HG03159 (cell line): ENCODE measurements around the gene CACNG5.

Experiments
- ATAC-seq: cut with Tn5 transposase; IDR thresholded peaks from one replicate; pipeline ENCODE4 v1.9.1; 2021; ENCODE audit warnings: mild to moderate bottlenecking, moderate library complexity; ENCODE audit not compliant: unreplicated experiment

Gene CACNG5

DNA sequence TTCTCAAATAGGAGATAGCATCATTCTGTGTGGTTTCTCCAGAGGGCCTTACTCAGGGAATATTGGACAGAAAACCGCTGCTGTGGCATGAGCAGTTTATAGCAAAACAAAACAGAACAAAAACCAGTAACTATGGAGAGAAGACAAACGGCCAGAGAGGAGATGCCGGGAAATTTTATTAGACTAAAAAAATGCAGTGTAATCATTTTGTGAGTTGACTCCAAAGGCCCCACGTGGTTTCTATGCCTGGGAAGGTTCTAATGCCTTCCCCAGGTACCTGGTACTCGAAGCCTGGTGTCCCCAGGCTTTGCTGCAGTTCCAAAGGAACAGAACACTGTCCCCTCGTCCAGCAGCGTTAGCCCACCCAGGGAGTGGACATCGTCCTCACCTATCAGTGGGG is 12.9 kb upstream of the CACNG5 start:
- no peak for ATAC-seq

- no peak for ATAC-seq
Measured at GRCh38 chr17:66826856-66827255, 8.1 kb upstream of the CACNG5 start.

GRCh38 chr17:66829386-66829864 is 5.5 kb upstream of the CACNG5 start:
- ATAC-seq: no peak

DNA sequence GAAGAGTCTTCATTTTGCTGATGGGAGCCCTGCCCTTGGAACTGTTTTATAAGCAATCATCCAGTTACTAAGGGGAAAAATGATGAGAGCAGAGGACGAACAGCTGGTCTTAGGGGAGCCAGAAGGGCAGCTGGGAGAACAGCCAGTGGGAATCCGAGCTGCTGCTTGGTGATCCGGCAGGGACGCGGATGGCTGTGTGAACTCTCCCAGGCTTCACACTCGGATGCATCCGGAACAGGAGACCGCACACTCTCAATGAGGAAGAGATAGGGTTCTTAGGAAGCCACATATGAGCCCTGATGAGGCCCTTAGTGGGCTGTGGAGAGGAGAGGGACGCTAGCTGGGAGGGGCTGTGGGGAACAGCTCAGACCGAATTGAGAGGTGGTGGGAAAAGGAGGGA is 5.0 kb upstream of the CACNG5 start:
- ATAC-seq: no peak

GRCh38 chr17:66830451-66830850 is 4.5 kb upstream of the CACNG5 start:
- no peak for ATAC-seq

DNA sequence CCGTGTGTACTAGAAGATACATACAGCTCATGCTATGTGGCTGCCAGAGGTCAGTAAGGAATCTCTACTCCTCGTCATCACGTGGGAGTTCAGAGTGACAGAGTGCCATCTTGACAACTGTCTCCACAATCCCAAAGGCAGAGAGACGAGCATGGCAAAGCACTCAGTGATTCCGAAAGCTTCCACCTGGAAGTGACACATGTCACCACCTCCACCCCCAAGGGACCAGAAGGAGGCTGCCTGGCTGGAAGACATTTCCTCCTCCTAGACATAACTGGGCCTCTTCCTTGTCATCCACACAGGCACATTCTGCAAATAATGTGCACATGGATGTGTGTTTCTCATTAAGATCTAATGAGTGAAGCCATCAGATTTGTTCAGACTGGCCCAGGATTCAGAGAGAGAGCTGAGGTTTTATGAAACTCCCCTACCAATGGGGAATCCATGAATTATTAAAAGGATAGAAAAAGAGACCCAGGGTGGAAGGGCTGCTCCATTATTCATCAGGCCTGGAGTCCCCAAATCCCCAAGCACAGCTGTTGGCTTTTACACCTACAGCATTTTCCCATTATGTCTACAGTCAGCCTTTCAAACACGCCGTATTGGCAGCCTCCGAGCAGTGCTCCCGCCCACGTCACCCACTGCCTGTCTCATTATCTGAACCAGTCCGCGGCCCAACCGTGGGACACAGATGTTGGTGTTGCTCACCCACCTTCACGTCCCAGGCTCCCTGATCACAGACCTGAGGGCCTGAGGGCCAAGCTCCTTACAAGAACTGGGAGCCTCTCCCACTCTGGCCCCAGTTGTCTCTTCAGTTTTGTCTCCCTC is 3.3 kb upstream of the CACNG5 start:
- no peak for ATAC-seq

DNA sequence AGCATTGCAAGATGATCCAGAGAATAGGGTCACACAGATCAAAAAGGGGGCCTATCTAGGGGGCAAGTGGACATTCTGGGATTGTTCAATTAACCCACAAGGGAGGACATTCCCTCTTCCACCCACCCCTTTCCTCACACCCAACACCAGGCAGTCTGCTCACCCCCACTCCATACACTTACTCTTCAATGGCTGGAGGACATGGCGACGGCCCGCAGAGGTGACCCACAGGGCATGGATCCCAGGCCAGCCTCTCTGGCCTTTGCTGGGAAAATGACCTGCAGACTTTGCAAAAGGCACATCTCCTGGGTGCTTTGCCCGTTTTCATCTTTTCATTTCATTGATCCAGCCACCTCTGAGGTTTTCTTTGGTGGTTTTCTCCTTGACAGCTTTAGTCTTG is 1.7 kb upstream of the CACNG5 start:
- ATAC-seq: no peak

- no peak for ATAC-seq
Measured at GRCh38 chr17:66834426-66834918, 445 bp upstream of the CACNG5 start.

DNA sequence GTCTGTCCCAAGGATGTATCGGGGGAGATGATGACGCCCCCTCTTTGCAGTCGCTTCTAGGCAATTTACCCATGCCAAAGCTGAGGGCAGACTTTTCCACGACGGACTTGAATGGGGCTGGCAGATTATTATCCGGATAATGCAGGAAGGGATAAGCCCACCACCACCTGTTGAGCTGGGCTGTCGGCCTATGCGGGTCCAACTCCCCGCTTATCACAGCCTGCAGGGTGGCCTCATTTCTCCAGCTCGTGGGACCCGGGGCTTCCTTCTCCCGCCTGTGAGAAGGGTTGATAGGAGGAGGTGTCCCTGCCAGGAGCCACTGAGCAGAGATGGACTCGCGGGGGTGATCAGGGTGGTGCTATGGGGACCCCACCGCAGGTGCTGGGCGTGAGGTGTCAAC is 559 bp downstream of the CACNG5 start:
- ATAC-seq: no peak

DNA sequence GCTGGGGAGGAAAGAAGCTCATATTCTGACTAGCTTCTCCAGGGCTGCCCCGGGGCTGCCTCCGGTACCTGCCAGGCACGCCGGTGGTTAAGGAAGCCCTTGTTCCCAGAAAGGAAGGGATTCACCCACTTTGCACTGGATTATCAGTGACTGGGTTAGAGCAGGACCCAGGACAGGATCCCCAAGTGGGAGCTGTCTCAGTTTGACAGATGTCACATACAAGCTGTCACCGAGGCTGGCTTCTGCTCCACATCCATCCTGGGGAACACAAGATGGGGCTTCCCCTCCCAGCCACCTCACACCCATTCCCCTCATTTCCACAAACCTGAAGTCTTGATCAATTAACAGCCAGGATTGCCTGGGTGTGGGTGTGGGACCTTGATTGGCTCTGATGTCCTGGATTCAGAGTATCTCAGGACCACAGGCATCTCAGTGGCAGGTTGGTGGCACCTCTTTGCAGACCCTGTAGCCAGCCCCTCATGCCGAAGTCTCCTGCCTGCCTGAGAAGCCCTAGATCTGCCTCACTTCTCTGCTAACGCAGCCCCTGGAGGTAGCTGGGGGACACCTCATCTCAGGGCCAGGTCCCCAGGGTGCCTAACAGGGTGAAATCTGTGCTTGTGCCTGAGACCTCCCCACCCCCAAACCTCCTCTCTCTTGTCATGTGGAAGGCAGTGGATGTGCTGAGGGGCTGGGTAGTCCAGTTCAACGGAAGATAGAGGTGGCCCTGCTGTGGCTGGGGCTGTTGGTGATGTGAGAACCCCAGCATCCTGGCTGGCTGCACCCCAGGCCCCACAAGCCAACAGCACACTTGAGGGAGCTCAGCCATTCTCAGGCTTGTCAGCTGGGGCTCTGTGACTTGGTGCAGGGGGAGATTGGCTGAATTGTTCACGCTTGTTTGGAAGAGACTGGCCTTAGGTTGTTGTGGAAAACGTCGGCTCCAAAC is 1.4 kb downstream of the CACNG5 start:
- no peak for ATAC-seq

DNA sequence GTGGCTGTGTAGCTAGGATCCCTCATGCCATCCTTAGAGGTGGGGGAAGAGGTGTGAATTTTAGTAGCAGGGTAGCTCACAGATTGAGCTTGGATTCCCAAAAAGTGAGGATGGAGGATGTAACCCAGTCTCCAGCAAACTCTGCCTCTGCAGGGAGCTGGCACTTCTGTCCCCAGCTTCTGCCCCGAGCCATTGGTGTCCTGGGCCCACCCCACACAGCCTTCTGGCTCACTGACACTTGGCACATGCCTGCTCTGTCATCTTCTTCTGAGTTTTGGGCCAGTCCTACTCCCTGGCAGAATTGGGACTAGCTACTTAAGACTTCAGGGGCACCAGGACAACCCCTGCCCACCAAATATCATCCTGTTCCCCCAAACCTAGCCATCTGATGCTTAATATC is 2.3 kb downstream of the CACNG5 start:
- no peak for ATAC-seq

DNA sequence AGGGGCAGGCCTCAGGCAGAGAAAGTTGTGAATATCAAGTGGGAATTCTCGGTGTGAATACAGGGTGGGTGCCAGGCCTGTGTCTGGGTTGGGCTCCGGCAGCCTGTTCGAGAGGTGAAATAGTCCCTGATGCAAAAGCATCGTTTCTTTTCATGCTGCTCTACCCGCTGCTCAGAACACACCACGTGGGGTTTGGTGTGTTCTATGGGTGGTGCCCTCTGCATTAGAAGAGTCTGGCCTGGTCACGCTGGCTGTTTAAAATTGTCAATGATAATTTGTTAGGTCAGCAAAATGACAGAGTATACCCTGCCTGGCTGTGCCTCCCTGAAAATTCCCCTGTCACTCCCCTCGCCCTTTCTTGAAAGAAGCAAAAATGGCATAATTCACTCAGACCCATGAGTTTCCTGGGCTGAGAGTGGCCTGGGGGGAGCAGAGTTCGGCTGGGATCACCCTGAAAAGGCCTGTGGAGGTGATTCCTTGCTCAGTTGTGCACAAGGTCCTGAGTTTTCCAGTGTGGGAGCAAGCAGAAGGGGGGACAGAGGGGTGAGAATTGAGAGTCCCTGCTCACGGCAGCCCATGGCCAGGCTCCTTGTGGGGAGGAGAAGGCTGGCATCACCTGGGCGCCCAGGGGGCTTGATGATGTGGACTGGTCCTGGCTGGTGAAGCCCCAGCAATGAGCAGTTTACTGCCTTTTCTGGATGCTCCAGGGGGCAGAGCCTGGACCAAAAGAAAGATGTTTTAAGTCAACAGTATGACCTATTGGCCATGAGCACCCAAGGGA is 3.2 kb downstream of the CACNG5 start:
- no peak for ATAC-seq

GRCh38 chr17:66839616-66840015 is 4.7 kb downstream of the CACNG5 start:
- ATAC-seq: no peak

DNA sequence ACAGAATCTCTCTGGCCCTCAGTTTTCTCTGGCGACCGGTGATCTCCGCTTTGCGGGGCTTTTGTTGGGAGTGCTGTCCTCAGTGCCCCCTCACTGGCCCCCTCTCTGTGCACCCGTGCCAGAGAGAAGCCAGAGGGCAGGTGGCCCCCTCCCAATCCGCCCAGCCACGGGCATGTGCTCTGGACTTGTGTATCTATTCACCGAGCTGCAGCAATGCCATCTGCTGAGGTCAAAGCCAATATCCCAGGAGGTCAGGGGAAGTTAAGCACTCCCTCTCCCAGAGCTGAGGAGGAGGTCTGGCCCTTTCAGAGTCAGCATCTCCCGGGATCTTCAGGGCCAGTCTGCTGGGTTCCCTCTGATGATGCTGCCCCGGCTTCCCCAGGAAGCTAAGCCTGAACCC is 5.1 kb downstream of the CACNG5 start:
- ATAC-seq: no peak

DNA sequence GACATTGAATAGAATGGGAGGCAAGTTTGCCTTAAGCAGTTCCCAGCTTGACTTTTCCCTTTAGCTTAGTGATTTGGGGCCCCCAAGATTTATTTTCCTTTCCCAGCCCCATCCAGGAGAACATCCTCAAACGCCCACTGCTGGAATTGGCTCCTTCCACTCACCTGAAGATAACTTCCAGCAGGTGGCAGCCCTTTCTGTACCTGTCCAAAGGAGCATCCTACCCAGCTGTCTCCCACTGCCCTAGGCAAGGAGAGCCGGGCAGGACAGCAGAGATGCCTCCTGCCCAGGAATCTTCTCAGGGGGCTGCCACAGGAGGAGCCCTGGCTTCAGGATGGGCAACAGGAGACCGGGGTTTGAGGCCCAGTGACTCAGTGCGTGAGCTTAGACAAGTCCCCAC is 6.4 kb downstream of the CACNG5 start:
- ATAC-seq: no peak

- ATAC-seq: no peak
Measured at GRCh38 chr17:66841744-66842143, 6.8 kb downstream of the CACNG5 start.

GRCh38 chr17:66842505-66842904 is 7.6 kb downstream of the CACNG5 start:
- no peak for ATAC-seq

DNA sequence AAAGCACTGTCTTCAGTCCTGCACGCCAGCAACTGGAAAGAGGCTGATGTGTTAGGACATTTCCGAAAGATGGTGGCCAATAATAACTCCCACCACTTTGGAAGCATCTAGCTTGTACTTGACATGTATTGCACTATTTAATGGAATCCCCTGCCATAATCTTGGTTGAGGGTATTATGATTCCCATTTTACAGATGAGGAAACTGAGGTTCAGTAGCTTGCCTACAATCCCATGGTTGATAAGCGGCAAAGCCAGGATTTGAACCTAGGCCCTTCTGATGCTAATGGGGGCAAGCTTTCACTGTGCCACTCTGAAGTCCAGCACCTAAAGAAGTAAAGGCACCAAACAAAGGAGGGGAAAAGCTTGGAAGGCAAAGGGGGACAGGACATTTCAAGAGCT is 8.0 kb downstream of the CACNG5 start:
- no peak for ATAC-seq

DNA sequence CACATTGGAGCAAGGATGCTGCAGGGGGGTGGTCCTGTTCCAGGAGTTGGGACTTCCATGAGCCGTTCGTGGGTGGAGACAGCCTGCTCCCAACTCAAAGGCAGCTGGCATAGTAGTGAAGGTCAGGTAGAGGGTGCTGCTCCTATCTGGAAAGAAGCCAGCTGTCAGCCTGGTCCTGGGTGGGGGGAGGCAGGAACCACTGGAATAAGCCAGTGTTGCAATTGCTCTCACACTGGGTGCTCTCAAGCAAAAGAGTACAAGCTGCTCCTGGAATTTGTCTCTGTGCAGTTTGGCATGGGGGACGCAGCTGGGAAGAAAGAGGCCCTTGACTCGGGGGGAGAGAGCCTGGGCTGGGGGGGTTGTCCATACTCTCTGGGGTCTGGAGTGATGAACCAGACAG is 8.7 kb downstream of the CACNG5 start:
- no peak for ATAC-seq

DNA sequence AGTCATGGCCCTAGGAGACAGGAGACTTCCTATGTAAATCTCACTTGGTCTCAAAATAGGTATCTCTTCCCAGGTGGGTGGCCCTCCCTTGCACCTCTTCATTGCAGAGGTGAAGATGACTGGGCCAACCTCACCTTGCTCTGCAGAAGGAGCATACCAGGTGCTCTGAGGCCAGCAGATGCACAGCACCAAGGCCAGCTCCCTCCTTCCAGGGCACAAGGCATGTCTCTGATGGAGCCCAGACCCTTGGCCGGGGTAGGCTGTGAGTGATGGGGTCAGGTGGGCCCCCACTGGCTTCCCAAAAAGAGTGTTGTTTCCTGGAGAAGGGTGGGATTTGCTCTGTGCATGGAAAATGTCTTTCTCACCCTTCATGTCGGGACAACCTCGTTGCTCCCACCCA is 12.8 kb downstream of the CACNG5 start:
- ATAC-seq: no peak

DNA sequence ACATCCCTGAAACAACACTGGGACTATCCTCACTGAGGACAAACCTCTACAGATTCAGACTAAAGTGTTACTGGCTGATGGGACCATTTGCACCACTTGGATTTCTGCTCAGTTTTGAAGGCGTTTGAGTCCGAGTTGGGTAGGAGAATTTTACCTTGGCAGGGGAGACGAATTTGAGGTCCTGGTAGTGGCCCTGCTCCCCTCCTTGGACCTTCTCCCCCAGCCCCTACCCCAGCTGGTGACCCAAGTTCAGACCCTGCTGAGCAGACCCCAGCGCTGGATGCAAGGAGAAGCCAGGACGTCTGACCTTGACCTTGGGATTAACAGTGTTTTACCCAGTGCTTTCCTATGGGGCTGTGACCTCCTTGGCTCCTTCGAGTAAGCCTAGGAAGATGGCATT is 13.6 kb downstream of the CACNG5 start:
- ATAC-seq: no peak
